ENCODE measurements around the gene ZNF554.
"Not testable (repeated sequence)": the region's sequence is repeated elsewhere in the genome, so short reads cannot be mapped to it uniquely, and the experiment has no call there.

Gene ZNF554

DNA sequence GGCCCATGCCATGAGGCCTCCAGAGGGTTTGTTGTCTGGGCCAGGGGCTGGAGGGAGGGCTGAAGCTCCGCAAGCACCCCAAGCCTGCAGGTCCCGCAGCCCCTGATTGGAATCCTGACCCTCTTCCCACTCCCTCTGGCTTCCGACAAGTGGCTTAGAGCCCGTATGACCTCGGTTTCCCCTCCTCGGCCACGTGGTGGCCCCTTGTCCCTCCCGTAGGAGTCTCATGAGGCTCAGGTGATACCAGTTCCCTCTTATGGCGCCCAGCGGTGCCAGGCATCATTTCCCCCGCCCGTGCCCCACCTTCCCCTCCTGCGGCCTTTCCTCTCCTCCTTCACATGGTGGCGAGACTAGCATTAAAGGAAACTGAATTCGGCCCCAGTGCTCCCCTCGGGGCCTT, 28.2 kb upstream of the ZNF554 start:
- no peak for DNase-seq

- no peak for DNase-seq
Measured at GRCh38 chr19:2791876-2792275, 27.8 kb upstream of the ZNF554 start.

- not testable (repeated sequence) for DNase-seq
Measured at GRCh38 chr19:2792666-2793065, 27.0 kb upstream of the ZNF554 start.

GRCh38 chr19:2793126-2793525, 26.5 kb upstream of the ZNF554 start:
- no peak for DNase-seq

GRCh38 chr19:2793577-2793976, 26.1 kb upstream of the ZNF554 start:
- no peak for DNase-seq

- no peak for DNase-seq
Measured at GRCh38 chr19:2795827-2796658, 23.6 kb upstream of the ZNF554 start.

- no peak for DNase-seq
Measured at GRCh38 chr19:2796659-2797266, 22.9 kb upstream of the ZNF554 start.

DNA sequence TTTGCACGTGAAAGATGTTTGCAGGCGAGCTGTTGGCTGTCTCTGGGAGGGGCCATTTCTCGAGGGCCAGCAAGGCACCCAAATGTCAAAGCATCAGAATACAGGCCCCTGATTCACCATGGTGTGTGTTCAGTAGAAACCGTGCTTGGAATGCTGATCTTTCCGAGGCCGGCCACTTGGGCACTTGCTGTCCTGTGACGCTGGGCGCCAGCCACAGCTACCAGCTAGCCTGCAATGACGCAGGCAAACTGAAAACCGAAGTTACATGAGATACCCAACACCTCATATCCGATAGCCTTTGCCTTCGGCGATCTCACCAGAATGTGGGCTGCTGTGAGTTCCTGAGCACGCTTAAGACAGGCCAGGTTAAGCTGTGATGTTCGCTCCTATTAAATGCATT, 22.4 kb upstream of the ZNF554 start:
- DNase-seq, result no peak

DNA sequence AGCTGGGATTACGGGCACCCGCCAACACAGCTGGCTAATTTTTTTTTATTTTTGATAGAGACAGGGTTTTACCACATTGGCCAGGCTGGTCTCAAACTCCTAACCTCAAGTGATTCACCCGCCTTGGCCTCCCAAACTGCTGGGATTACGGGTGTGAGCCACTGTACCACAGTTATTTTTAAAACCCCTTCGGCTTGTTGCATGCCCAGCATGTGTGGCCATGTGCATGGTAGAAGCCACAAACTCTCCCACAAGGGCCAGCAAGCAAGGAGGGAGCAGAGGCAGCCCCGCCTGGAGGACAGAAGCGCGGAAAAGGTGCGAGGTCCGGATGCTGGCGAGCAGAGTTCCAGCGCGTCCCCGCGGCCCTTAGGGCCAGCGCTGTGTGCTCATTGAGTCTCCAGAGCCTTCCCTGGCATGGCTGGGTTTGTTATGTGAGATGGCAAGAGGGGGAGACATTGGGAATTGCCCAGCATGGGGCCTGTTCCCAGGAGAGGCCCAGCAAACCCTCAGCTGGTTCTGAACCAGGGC, 21.4 kb upstream of the ZNF554 start:
- no peak for DNase-seq

DNA sequence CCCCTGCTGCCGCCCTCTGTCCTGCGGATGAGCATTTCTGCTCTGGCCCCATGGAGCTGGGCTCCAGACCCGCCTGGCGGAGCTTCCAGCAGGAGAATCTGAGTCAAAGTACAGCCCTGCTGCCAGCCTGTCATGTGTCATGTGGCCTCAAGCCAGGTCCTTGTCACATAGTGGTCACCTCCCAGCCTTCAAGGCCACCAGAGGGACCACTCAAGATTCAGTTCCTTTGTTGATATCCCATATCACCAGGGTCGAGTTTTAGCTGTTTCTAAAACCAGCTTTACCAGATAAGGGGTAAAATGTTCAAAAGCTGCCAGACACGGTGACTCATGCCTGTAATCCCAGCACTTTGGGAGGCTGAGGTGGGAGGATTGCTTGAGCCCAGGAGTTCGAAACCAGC, 20.9 kb upstream of the ZNF554 start:
- DNase-seq, result no peak

- DNase-seq, result no peak
Measured at GRCh38 chr19:2799273-2800020, 20.2 kb upstream of the ZNF554 start.

- no peak for DNase-seq
Measured at GRCh38 chr19:2800506-2800905, 19.2 kb upstream of the ZNF554 start.

GRCh38 chr19:2802826-2803225, 16.8 kb upstream of the ZNF554 start:
- no peak for DNase-seq

DNA sequence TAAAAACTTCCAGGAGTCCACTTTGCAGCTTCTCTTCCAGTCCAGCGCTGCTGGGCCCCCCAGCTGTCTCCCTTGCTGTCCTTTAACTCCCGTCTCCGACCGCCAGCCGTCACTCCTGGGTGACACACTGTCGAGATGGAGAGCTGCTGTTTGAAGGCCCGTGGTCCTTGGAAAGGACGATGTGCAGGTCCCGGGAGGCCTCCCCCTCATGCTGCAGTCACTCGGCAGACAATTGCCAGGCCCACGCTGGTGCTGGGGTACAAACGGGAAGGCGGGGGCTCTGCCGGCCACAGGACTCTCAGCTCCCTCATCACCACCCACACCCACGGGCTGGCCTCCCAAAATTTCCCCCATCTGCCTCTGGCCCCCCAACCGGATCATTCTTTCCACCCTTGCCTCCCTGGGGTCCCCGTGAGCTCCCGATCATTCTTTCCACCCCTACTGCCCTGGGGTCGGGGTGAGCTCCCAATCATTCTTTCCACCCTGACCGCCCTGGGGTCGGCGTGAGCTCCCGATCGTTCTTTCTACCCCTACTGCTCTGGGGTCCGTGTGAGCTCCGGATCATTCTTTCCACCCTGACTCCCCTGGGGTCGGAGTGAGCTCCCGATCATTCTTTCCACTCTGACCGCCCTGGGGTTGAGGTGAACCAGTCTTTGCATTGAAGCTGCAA, 16.0 kb upstream of the ZNF554 start:
- no peak for DNase-seq

GRCh38 chr19:2804156-2805004, 15.3 kb upstream of the ZNF554 start:
- DNase-seq, result no peak

DNA sequence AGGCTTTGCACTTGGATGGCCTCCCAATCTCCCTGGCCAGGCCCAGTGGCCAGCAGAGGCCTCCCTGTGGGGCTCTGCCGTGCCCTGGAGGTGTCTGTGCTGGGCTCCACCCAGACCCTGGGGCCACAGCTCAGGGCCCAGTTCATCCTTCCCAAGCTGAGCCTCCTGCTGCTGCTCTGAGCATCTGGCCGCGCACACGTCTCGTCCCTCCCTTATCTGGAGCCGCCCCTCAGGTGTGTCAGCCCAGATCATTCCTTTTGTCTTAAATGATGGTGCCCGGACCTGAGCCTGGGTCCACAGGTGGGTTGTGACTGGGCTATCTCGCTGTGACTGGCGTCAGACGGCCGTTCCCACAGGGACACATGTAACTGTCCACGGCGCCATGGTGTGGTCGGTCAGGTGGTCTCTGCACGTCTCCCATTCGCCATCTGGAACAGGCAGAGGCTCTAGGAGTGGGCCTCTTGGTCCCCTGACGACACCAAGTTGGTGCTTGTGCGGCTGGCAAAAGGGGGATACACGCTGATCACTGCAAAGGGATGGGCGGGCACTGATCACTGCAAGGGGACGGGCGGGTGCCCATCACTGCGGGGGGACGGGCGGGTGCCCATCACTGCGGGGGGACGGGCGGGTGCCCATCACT, 14.3 kb upstream of the ZNF554 start:
- no peak for DNase-seq

DNA sequence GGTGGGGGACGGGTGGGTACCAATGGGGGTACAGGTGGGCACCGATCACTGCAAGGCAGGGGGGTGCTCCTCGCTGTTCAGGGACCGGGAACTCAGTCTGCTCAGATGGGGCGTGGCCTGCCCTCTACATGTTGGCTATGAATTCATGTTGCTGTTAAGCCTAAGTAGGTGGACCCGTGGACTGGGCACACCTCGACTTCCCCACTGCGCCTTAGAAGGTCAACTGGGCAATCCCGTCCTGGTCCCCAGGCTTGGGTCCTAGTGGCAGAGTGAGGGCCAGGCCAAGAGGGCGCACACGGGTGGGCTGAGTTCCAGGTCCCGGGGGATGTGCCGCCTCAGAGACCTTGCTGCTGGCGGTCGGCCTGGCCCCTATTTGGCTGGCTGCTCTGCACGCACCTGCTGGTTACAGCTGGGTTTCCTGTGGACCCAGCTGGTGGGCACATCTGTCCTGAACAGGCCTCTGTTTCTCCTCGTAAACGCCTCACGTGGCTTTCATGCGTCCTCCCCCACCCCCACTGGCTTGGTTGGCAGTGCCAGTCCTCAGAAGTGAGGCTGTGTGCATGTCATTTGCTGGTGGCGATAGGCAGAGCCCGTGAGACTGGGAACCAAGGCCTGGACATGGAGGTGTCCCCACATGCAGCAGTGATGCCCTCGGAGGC, 13.5 kb upstream of the ZNF554 start:
- DNase-seq, result no peak

DNA sequence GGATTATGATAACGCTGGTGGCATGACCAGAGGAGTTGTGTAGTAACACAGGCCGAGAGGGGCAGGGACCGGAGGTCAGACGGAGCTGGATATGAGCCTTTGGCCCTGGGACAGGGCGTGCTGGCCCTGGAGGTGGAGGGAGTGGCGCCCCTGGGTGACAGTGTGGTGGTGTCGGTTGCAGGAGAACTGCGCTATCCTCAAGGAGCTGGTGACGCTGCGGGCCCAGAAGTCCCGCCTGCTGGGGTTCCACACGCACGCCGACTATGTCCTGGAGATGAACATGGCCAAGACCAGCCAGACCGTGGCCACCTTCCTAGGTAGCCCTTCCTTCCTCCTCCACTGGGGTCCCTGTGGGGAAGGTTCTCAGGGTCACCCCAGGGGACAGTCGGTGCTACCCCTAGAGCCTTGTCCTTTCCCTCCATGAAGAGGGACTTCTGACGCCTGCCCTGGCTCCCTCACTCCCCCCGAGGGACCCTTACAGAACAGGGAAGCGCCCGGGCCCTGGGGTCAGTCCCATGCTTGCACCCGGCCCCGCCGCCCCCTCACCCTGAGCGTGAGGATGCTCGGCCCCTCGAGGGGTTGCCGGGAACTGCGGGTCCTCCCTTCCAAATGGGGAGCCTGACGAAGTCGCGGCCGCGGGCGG, 12.8 kb upstream of the ZNF554 start:
- no peak for DNase-seq

GRCh38 chr19:2807379-2808128, 12.1 kb upstream of the ZNF554 start:
- no peak for DNase-seq

All from NCI-H748 treated with DMSO at 0.1 percent for 48 hours (cell line).